Erythroblast (primary cell): ENCODE results near the gene SCN9A.

ENCODE experiments used
- GATA1 ChIP-seq: IDR thresholded peaks from 2 replicates; pipeline ENCODE4 v1.6.1; 2011; ENCODE audit warnings: low read depth, mild to moderate bottlenecking, control low read depth, low read length, moderate library complexity
- POLR2A ChIP-seq: IDR thresholded peaks from 2 replicates; pipeline ENCODE4 v1.6.1; 2011; ENCODE audit warnings: mild to moderate bottlenecking, low read length

GRCh38 chr2:166167449-166167848, 208.3 kb downstream of the SCN9A start:
- TF ChIP-seq POLR2A (no peak), GATA1 (no peak)
